Activated naive CD4-positive, alpha-beta T cell treated with anti-CD3 and anti-CD28 coated beads, Interleukin-2, amount 50 U/mL, for 24 hours (primary cell): ENCODE data around the gene CREB3L4.

Experiments used
- H3K27ac Mint-ChIP-seq: one replicate; pipeline ENCODE4 v1.8.0; 2021; ENCODE audit warnings: mild to moderate bottlenecking, mixed read lengths
- H3K27me3 Mint-ChIP-seq: one replicate; pipeline ENCODE4 v1.8.0; 2021; ENCODE audit warnings: mixed read lengths
- H3K36me3 Mint-ChIP-seq: one replicate; pipeline ENCODE4 v1.8.0; 2021; ENCODE audit warnings: mixed read lengths
- H3K4me1 Mint-ChIP-seq: one replicate; pipeline ENCODE4 v1.8.0; 2021; ENCODE audit warnings: mixed read lengths
- H3K4me3 Mint-ChIP-seq: one replicate; pipeline ENCODE4 v1.8.0; 2021; ENCODE audit warnings: mild to moderate bottlenecking, mixed read lengths
- H3K9me3 Mint-ChIP-seq: one replicate; pipeline ENCODE4 v1.8.0; 2021; ENCODE audit warnings: mixed read lengths

CREB3L4 gene

GRCh38 chr1:154014154-154014907 lies 46.6 kb downstream of the CREB3L4 start:
- Mint-ChIP-seq H3K27me3 (no peaks in the 10 kb centered on the region), H3K36me3 (peaks cover 2% of the 10 kb centered on the region), H3K4me1 (no peaks in the 10 kb centered on the region)

GRCh38 chr1:154019269-154019668 lies 51.6 kb downstream of the CREB3L4 start:
- no peak overlapping the region for H3K4me3 Mint-ChIP-seq
- no peaks in the 10 kb centered on the region for H3K27me3 Mint-ChIP-seq
- H3K27ac Mint-ChIP-seq, result no peak overlapping the region
- no peaks in the 10 kb centered on the region for H3K9me3 Mint-ChIP-seq
- H3K36me3 Mint-ChIP-seq, result peaks cover 2% of the 10 kb centered on the region
- no peaks in the 10 kb centered on the region for H3K4me1 Mint-ChIP-seq

More at GRCh38 chr1:154014154-154014907, 46.6 kb downstream of the CREB3L4 start:
- H3K9me3 Mint-ChIP-seq, result no peaks in the 10 kb centered on the region
- no peak overlapping the region for H3K27ac Mint-ChIP-seq
- no peak overlapping the region for H3K4me3 Mint-ChIP-seq

GRCh38 chr1:154019940-154020339 lies 52.2 kb downstream of the CREB3L4 start:
- Mint-ChIP-seq H3K27me3 (no peaks in the 10 kb centered on the region), H3K9me3 (no peaks in the 10 kb centered on the region), H3K36me3 (peaks cover 2% of the 10 kb centered on the region), H3K27ac (no peak overlapping the region), H3K4me3 (no peak overlapping the region), H3K4me1 (no peaks in the 10 kb centered on the region)
